PFSK-1 (cell line): ENCODE measurements around the gene FNBP1.

Experiments used
- FOXP2 ChIP-seq: optimal IDR thresholded peaks from 2 replicates; pipeline ENCODE3; 2011; ENCODE audit warnings: borderline replicate concordance, control low read depth, inconsistent platforms; ENCODE audit not compliant: insufficient read depth; ENCODE audit errors: extremely low read length, extremely low read depth
- POLR2AphosphoS5 ChIP-seq: IDR thresholded peaks from 2 replicates; pipeline ENCODE4 v1.6.1; 2012; ENCODE audit warnings: low read depth, mild to moderate bottlenecking, control low read depth, low read length, moderate library complexity
- SIN3A ChIP-seq: IDR thresholded peaks from 2 replicates; pipeline ENCODE4 v1.6.1; 2012; ENCODE audit warnings: mild to moderate bottlenecking, low read length, moderate library complexity, borderline replicate concordance; ENCODE audit not compliant: insufficient read depth
- TAF1 ChIP-seq: IDR thresholded peaks from 2 replicates; pipeline ENCODE4 v1.6.1; 2012; ENCODE audit warnings: low read length, control low read depth, borderline replicate concordance; ENCODE audit not compliant: insufficient read depth
- TF ChIP-seq, protein P1 (sequence below), 2 experiments: IDR thresholded peaks; 2 replicates each; pipeline versions ENCODE4 v1.6.1 to v1.8.0; 2011 to 2012; ENCODE audit warnings: low read depth in 2 of 2, low read length in 2 of 2, control low read depth in 1 of 2, inconsistent platforms in 1 of 2, mild to moderate bottlenecking in 1 of 2, moderate library complexity in 1 of 2; ENCODE audit not compliant: insufficient read depth in 1 of 2

Gene FNBP1

GRCh38 chr9:130078547-130078946 lies 35.6 kb upstream of the FNBP1 start:
- TF ChIP-seq FOXP2 = no peak
- no peak for TF ChIP-seq POLR2AphosphoS5
- TF ChIP-seq, protein P1, sequence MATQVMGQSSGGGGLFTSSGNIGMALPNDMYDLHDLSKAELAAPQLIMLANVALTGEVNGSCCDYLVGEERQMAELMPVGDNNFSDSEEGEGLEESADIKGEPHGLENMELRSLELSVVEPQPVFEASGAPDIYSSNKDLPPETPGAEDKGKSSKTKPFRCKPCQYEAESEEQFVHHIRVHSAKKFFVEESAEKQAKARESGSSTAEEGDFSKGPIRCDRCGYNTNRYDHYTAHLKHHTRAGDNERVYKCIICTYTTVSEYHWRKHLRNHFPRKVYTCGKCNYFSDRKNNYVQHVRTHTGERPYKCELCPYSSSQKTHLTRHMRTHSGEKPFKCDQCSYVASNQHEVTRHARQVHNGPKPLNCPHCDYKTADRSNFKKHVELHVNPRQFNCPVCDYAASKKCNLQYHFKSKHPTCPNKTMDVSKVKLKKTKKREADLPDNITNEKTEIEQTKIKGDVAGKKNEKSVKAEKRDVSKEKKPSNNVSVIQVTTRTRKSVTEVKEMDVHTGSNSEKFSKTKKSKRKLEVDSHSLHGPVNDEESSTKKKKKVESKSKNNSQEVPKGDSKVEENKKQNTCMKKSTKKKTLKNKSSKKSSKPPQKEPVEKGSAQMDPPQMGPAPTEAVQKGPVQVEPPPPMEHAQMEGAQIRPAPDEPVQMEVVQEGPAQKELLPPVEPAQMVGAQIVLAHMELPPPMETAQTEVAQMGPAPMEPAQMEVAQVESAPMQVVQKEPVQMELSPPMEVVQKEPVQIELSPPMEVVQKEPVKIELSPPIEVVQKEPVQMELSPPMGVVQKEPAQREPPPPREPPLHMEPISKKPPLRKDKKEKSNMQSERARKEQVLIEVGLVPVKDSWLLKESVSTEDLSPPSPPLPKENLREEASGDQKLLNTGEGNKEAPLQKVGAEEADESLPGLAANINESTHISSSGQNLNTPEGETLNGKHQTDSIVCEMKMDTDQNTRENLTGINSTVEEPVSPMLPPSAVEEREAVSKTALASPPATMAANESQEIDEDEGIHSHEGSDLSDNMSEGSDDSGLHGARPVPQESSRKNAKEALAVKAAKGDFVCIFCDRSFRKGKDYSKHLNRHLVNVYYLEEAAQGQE (IDR thresholded peaks at IDR 0.05; ENCODE audit: insufficient read depth in 1 of 2, low read depth in 2 of 2, low read length in 2 of 2) = no peak
- no peak for TF ChIP-seq SIN3A
- no peak for TF ChIP-seq TAF1

DNA sequence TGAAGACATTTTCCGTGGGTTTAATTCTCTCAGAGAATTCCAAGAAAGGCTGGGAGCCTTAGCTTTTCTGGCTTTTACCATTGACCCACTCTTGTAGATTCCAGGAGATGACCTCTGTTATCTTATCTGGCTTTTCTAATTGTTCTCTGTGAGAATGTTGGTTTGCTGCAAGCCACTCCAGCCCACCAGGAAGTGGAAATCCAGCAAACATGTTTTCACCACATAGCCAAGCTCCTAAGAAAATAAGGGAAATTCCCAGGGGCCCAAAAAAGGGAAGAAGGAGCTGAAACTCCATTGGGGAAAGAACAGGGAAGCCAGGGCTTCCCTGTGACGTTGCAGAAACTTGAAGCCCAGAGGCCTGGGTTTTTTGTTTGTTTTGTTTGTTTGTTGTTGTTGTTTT lies 30.4 kb upstream of the FNBP1 start:
- TF ChIP-seq TAF1 = no peak

- TF ChIP-seq POLR2AphosphoS5 (no peak), SIN3A (no peak), TAF1 (no peak), FOXP2 (no peak)
- TF ChIP-seq, protein P1 (IDR thresholded peaks at IDR 0.05; ENCODE audit: insufficient read depth in 1 of 2, low read depth in 2 of 2, low read length in 2 of 2) = no peak
Measured at GRCh38 chr9:130072515-130073235, 29.7 kb upstream of the FNBP1 start.

DNA sequence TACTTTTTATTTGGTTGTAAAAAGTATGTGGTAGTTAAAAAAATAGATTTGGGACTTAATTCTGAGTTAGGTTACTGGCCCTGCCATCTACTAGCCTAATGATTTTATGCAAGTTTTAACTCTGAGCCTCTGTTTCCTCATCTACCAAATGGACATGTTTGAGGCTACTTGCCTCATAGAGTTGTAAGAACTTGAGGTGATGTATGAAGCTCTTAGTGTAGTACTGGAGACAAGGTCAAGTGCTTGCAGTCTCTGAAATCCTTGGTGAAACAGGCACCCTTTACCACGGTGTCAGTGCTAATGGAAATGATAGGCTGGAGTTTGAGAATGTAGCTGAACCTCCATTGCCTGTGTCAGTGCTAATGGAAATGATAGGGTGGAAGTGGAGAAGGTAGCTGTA lies 26.1 kb upstream of the FNBP1 start:
- TF ChIP-seq POLR2AphosphoS5 (no peak), FOXP2 (no peak)

- TF ChIP-seq POLR2AphosphoS5 = no peak
- TF ChIP-seq FOXP2 = no peak
- no peak for TF ChIP-seq SIN3A
- TF ChIP-seq TAF1 = no peak
- TF ChIP-seq, protein P1 (IDR thresholded peaks at IDR 0.05; ENCODE audit: insufficient read depth in 1 of 2, low read depth in 2 of 2, low read length in 2 of 2) = no peak
Measured at GRCh38 chr9:130064621-130065020, 21.6 kb upstream of the FNBP1 start.

GRCh38 chr9:130062750-130063149 lies 19.8 kb upstream of the FNBP1 start:
- TF ChIP-seq POLR2AphosphoS5 (no peak), SIN3A (no peak), FOXP2 (no peak), TAF1 (no peak)
- TF ChIP-seq, protein P1 (IDR thresholded peaks at IDR 0.05; ENCODE audit: insufficient read depth in 1 of 2, low read depth in 2 of 2, low read length in 2 of 2) = no peak
